Measurements from ENCODE around the gene KCNQ1. TPM values are rescaled to one million over a fixed set of nuclear protein-coding genes. Genes with fewer than 3 reads are reported as not detected.
A peak's percentile ranks its signal among the peaks of the same experiment; 100 is the strongest.

Gene KCNQ1
- total RNA-seq, 1 experiment from 2014 or later, result 2.3 TPM

DNA sequence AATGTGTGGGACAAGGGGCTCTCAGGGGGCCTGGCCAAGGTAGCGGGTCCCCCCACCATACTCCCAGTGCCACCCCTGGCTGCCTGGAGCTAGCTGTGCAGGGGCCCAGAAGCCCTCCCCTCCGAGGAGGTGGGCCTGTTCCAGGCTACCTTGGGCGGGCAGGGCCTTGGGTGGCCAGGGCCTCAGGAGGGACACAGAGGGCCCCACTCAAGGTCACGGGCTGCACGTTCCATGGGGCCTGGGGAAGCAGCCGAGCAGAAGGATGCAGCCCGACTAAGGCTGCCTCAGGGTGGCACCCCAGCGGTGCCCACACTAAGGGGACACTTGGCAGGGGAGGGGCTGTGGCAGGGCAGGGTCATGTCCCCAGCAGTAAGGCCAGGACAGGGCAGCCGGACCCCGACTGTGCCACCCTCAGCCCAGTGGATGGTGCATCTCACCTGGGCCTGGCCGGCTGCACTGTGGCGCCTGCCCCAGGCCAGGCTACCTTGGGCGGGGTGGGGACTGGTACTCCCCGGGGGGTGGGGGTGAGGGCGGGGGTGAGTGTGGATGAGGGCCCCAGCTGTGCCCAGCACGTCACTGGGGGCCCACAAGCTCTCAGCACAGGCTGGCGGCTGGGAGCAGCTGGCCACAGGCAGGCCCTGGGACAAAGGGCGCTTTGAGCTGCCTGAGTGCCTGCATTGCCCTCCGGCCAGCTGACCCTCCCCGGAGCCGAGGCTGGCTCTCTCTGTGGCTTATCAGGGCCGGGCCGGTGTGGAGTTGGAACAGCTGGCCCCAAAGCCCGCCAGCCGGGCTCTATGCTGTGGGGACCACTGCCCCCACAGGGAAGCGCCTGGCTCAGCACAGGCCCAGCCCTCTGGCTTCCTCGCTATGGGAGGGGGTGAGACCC is 117.1 kb downstream of the KCNQ1 start:
- H3K56ac ChIP-seq (ENCODE audit: insufficient read length, low read depth, low read length), result no peak overlapping the region
- H2BK120ac ChIP-seq (ENCODE audit: low read depth, low read length, poor library complexity, severe bottlenecking), result no peak overlapping the region
- H3K79me1 ChIP-seq (ENCODE audit: insufficient read depth, low read depth, low read length, poor library complexity, severe bottlenecking), result no peaks in the 10 kb centered on the region
- no peak overlapping the region for H3K9ac ChIP-seq (ENCODE audit: extremely low read depth, insufficient read length, low read length)
- no peaks in the 10 kb centered on the region for H3K79me2 ChIP-seq (ENCODE audit: insufficient read depth, low read length)
- no peak overlapping the region for H2AFZ ChIP-seq (ENCODE audit: low read length)
- H2BK20ac ChIP-seq (ENCODE audit: low read depth, low read length, poor library complexity, severe bottlenecking), result no peak overlapping the region
- Mint-ChIP-seq H3K9me3 (peaks cover 4% of the 10 kb centered on the region in 2 experiments), H3K4me3 (no peak overlapping the region), H3K27ac (no peak overlapping the region), H3K36me3 (ENCODE audit: insufficient read depth in 1 of 3, low read depth in 3 of 3) (peaks cover 0 to 4% (median 3%) of the 10 kb centered on the region in 3 experiments; a peak in 2 of 7 replicates), H3K4me1 (peaks cover 6 to 7% of the 10 kb centered on the region in 2 experiments; a peak in 2 of 4 replicates), H3K27me3 (ENCODE audit: low read depth) (peaks cover 83% of the 10 kb centered on the region)
- WGBS (ENCODE audit: extremely low coverage, insufficient read length, low lambda C conversion rate), result no CpG with 5 or more reads among the region's 27 CpGs
- no peak overlapping the region for H3K18ac ChIP-seq (ENCODE audit: insufficient read length, low read depth, low read length)
- no peak overlapping the region for H4K8ac ChIP-seq (replicated peaks; ENCODE audit: insufficient read length, low read depth, low read length)
- H4K5ac ChIP-seq (ENCODE audit: insufficient read length, low read depth, low read length), result no peak overlapping the region
- H2BK12ac ChIP-seq (ENCODE audit: insufficient read length, low read depth, low read length), result no peak overlapping the region
- no peak for DNase-seq
- H2BK15ac ChIP-seq (ENCODE audit: low read depth, low read length), result no peak overlapping the region
- H3K27me3 ChIP-seq (ENCODE audit: insufficient read depth, low read length), result peaks cover 9% of the 10 kb centered on the region; the same call in 1 of the 2 replicates
- TF ChIP-seq, protein P1, sequence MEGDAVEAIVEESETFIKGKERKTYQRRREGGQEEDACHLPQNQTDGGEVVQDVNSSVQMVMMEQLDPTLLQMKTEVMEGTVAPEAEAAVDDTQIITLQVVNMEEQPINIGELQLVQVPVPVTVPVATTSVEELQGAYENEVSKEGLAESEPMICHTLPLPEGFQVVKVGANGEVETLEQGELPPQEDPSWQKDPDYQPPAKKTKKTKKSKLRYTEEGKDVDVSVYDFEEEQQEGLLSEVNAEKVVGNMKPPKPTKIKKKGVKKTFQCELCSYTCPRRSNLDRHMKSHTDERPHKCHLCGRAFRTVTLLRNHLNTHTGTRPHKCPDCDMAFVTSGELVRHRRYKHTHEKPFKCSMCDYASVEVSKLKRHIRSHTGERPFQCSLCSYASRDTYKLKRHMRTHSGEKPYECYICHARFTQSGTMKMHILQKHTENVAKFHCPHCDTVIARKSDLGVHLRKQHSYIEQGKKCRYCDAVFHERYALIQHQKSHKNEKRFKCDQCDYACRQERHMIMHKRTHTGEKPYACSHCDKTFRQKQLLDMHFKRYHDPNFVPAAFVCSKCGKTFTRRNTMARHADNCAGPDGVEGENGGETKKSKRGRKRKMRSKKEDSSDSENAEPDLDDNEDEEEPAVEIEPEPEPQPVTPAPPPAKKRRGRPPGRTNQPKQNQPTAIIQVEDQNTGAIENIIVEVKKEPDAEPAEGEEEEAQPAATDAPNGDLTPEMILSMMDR (conservative IDR thresholded peaks at IDR 0.05), result no peak
- no peaks in the 10 kb centered on the region; the same call in 1 of the 2 replicates for H3K4me1 ChIP-seq (ENCODE audit: insufficient read depth, low read length)
- peak overlapping the region; percentile 2; the same call in 1 of the 2 replicates for H3K14ac ChIP-seq (ENCODE audit: insufficient read depth, low read length)
- H3K9me3 ChIP-seq (ENCODE audit: control insufficient read depth, low read depth, low read length), result no peaks in the 10 kb centered on the region
- H3K23ac ChIP-seq (ENCODE audit: insufficient read length, low read depth, low read length), result no peak overlapping the region
- H3T11ph ChIP-seq (ENCODE audit: low read length), result no peak overlapping the region
- no peaks in the 10 kb centered on the region for H3K23me2 ChIP-seq (ENCODE audit: insufficient read length, low read depth, low read length, poor library complexity, severe bottlenecking)
- no peak overlapping the region for H2AK5ac ChIP-seq (ENCODE audit: insufficient read length, low read length)
- H2BK5ac ChIP-seq (ENCODE audit: insufficient read length, low read length), result no peak overlapping the region
- H3K4me2 ChIP-seq (ENCODE audit: insufficient read depth, insufficient read length, low read length), result no peak overlapping the region
- H3K4ac ChIP-seq (ENCODE audit: low read depth, low read length), result no peak overlapping the region
- no peak overlapping the region for H4K91ac ChIP-seq (ENCODE audit: insufficient read length, low read depth, low read length)
- H3K27ac ChIP-seq (ENCODE audit: insufficient read length, low read depth, low read length), result no peak overlapping the region
- H4K20me1 ChIP-seq (ENCODE audit: control insufficient read depth, insufficient read depth, insufficient read length), result no peaks in the 10 kb centered on the region

Data from H9 (cell line).